ENCODE measurements around the gene PALD1.
"Not testable (repeated sequence)": the region's sequence is repeated elsewhere in the genome, so short reads cannot be mapped to it uniquely, and the experiment has no call there.

Gene PALD1

DNA sequence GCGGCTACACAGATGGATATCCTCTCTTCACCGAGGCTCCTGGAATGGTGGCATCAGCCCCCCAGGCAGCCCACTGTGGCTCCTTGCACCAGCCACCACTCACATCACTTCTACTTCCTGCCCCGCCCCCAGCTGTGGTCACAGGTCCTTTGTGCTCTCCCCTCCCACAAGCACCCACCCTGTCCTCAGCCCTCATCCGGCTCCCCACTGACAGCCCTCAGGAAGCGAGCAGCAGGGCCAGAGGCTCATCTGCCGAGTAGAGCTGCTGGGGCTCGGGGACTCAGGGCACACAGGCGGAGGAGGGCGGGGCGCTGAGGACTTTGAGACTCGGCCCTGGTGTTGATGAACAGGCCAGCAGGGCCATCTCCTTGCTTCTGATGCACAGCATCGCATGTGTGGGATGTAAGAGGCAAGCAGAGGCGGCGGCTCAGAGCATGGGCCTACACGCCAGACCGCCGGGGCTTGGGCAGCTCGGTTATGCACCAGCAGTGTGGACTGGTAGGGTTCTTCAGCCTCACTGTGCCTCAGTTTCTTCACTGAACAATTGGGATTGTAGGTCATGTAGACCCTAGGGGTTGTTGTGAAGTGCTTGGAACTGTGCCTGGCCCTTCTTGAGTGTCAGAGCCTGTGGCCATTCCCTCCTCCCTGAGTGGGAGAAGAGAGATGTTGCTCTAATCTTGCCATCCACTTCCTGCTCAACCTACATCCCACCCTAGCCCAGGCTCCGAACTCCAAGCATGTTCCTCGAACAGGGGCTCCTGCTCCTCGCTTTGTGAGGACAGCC lies 124.3 kb downstream of the PALD1 start, which contains the start of gene PRF1:
Gene PRF1 (minus strand): TSS at position 77 of the 784 bp plus-strand sequence. CDS start 1,839 bp downstream, outside the sequence.
- FAIRE-seq (no peak), DNase-seq (ENCODE audit: insufficient read length, low spot score) (no peak)
- TF ChIP-seq, protein P1, sequence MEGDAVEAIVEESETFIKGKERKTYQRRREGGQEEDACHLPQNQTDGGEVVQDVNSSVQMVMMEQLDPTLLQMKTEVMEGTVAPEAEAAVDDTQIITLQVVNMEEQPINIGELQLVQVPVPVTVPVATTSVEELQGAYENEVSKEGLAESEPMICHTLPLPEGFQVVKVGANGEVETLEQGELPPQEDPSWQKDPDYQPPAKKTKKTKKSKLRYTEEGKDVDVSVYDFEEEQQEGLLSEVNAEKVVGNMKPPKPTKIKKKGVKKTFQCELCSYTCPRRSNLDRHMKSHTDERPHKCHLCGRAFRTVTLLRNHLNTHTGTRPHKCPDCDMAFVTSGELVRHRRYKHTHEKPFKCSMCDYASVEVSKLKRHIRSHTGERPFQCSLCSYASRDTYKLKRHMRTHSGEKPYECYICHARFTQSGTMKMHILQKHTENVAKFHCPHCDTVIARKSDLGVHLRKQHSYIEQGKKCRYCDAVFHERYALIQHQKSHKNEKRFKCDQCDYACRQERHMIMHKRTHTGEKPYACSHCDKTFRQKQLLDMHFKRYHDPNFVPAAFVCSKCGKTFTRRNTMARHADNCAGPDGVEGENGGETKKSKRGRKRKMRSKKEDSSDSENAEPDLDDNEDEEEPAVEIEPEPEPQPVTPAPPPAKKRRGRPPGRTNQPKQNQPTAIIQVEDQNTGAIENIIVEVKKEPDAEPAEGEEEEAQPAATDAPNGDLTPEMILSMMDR (IDR thresholded peaks at IDR 0.05; ENCODE audit: insufficient read depth, missing control alignments), result no peak

DNA sequence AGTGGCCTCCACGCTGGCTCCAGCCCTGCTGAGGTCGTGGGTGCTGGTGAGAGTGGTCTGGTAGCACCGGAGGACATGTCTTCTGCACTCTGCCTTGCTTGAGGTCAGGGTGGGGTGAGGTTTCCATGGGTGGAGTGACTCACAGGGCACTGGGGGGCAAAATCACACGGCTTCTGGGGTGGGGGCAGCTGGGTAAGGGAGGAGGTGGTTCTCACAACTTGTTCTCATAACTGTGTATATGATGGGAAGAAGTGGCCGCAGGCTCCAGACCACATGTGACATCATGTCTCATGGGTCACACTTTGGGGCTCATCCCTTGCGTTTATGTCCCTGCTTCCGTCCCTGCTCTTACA lies 124.9 kb downstream of the PALD1 start:
- DNase-seq (ENCODE audit: insufficient read length, low spot score) (no peak), FAIRE-seq (no peak)
- TF ChIP-seq, protein P1 (IDR thresholded peaks at IDR 0.05; ENCODE audit: insufficient read depth, missing control alignments), result no peak

DNA sequence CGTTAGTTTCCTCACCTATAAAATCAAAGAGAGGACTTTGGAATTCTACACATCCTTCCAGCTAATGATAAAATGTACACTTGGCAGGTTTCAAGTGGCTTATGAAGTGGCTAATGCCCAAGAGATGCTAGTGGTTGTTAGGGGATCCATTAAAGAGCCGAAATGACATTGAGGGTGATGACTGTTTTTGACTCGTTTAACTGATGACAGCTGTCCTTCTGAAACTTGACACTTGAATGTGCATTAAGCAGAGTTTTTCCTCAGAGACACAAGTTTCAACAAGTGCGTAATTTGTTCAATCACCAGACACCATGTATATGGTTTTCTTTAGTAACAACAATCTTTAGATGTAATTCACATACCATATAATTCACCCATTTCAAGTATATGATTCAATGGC lies 125.5 kb downstream of the PALD1 start:
- TF ChIP-seq, protein P1 (IDR thresholded peaks at IDR 0.05; ENCODE audit: insufficient read depth, missing control alignments), result no peak
- FAIRE-seq, result no peak

DNA sequence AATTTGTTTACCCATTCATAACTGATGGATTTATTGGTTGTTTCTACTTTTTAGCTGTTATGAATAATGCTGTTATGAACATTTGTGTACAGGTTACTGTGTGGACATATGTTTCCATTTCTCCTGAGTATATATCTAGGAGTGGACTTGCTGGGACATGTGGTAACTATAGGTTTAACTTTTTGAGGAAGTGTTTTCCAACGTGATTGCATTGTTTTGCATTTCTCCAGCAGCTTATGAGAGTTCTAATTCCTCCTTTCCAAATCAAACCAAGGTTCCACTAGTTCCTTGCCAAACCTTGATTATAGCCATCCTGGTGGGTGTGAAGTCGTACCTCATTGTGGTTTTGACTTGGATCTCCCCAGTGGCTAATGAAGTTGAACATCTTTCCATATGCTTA lies 126.6 kb downstream of the PALD1 start:
- TF ChIP-seq, protein P1 (IDR thresholded peaks at IDR 0.05; ENCODE audit: insufficient read depth, missing control alignments), result no peak
- DNase-seq (ENCODE audit: insufficient read length, low spot score), result no peak
- FAIRE-seq, result no peak

More for the DNA sequence above, 125.5 kb downstream of the PALD1 start:
- DNase-seq (ENCODE audit: insufficient read length, low spot score), result no peak

DNA sequence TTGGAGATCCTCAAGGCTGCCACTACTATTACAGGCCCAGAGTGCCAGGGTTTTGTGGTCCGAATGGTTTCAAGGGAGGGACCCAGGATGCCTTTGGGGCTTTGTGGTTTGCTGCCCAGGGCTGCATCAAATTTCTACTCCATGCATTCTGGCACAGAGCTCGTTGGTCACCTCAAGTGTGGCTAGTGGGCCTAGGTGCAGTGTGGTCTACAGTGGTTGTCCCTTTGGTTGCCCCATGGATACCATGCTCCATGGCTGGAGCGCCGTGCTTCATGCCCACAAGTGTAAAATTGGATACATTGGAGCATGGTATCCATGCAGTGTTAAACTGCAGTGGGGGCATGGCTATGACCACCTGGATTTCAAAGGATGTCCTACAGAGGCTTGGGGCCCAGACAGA lies 129.4 kb downstream of the PALD1 start:
- no peak for DNase-seq (ENCODE audit: insufficient read length, low spot score)
- TF ChIP-seq, protein P1 (IDR thresholded peaks at IDR 0.05; ENCODE audit: insufficient read depth, missing control alignments), result no peak
- FAIRE-seq, result no peak

DNA sequence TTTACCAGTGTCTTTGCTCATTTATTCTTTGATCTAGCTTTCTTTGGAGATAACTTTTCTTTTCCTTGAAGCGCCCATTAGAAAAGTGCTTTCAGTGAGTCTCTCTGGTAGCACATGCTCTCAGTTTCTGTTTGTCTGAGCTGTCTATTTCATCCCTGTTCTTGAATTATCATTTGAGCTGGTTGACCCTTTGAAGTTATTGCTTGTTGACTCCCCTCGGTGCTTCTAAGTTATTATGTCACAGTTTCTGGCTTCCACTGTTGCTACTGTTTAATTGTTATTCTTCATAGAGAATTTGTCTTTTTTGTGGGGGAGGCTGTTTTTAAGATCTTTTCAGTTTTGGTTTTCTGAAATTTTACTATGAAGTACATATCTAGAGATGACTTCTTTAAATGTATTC lies 135.4 kb downstream of the PALD1 start:
- TF ChIP-seq, protein P1 (IDR thresholded peaks at IDR 0.05; ENCODE audit: insufficient read depth, missing control alignments), result no peak
- DNase-seq (ENCODE audit: insufficient read length, low spot score) (no peak), FAIRE-seq (no peak)

DNA sequence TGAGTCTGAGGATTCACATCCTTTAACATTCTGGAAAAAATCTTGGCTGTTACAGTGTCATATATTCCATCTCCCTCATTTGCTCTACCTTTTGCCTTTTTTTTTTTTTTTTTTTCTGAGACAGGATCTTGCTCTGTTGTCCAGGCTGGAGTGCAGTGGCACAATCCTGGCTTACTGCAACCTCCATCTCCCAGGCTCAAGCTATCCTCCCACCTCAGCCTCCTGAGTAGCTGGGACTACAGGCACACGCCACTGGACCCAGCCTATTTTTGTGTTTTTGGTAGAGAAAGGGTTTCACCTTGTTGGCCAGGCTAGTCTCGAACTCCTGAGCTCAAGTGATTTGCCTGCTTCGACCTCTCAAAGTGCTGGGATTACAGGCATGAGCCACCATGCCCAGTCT lies 135.8 kb downstream of the PALD1 start:
- not testable (repeated sequence) for FAIRE-seq; DNase-seq (ENCODE audit: insufficient read length, low spot score)

Data from D721Med (cell line).